ENCODE data around the gene FAHD2A. TPM values are rescaled to one million over a fixed set of nuclear protein-coding genes. Genes with fewer than 3 reads are reported as not detected.

Gene FAHD2A
- total RNA-seq, 1 donor from 2014 or later, result 22.8 TPM

DNA sequence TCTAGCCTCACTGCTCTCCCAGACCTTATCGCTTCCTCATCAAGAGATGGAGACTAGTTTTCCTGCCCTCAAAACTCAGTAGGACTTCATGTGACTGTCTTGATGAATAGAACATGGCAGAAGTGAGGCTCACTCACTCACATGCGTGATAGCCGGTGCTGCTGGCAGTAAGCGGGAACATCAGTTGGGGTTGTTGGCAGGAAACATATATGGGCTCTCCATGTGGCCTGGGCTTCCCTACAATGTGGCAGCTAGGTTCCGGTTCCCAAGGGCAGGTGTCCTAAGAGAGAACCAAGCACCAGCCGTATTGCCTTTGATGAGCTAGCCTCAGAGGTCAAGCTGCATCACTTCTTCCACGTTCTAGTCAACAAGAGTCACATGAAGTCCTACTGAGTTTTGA lies 15.2 kb upstream of the FAHD2A start:
- intact Hi-C loops (cut with DNase I), result no loop called here
- ATAC-seq, result no peak
- H3K4me1 ChIP-seq, result no peaks in the 10 kb centered on the region
- peak; percentile 19 for DNase-seq
- H3K9me3 ChIP-seq, result no peaks in the 10 kb centered on the region
- no peak overlapping the region for H3K4me3 ChIP-seq
- TF ChIP-seq CTCF (IDR thresholded peaks at IDR 0.05), result no peak
- no peaks in the 10 kb centered on the region for H3K36me3 ChIP-seq
- H3K27me3 ChIP-seq, result no peaks in the 10 kb centered on the region
- no peak overlapping the region for H3K27ac ChIP-seq

GRCh38 chr2:95388091-95388692 lies 14.3 kb upstream of the FAHD2A start:
- Histone ChIP-seq H3K27ac (no peak overlapping the region), H3K4me1 (no peaks in the 10 kb centered on the region), H3K9me3 (no peaks in the 10 kb centered on the region), H3K36me3 (no peaks in the 10 kb centered on the region), H3K27me3 (no peaks in the 10 kb centered on the region), H3K4me3 (no peak overlapping the region)
- ATAC-seq (no peak), DNase-seq (peak; percentile 44)
- no peak for TF ChIP-seq CTCF (IDR thresholded peaks at IDR 0.05)
- intact Hi-C loops (cut with DNase I), result no loop called here

DNA sequence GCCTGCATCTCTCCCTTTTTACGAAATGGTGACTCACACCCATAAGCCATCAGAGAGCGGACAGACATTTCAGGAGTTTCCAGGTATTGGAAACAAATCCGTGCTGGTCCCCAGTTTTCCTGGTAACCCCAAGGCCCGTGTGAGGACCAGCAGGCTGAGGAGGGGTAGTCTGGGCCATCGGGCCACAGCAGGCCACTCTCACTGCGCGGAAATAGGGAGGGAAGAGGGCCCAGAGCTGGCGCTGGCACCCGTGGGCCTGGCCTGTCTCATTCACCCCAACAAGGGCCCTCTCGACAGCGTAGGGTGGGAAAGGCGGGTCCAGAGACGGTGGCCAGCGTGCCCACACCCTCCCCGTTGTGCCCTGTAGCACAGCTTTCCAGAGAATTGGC lies 13.7 kb upstream of the FAHD2A start:
- ATAC-seq, result no peak
- no peak overlapping the region for H3K4me3 ChIP-seq

GRCh38 chr2:95389245-95390119 lies 13.0 kb upstream of the FAHD2A start:
- ATAC-seq (peak; percentile 88), DNase-seq (peak; percentile 82)
- Histone ChIP-seq H3K9me3 (no peaks in the 10 kb centered on the region), H3K4me1 (no peaks in the 10 kb centered on the region), H3K27ac (no peak overlapping the region), H3K27me3 (no peaks in the 10 kb centered on the region), H3K4me3 (no peak overlapping the region), H3K36me3 (no peaks in the 10 kb centered on the region)
- intact Hi-C loops (cut with DNase I), result no loop called here
- TF ChIP-seq CTCF (IDR thresholded peaks at IDR 0.05), result peak; percentile 91

More for the DNA sequence above, 13.7 kb upstream of the FAHD2A start:
- H3K9me3 ChIP-seq, result no peaks in the 10 kb centered on the region
- H3K27ac ChIP-seq, result no peak overlapping the region
- intact Hi-C loops (cut with DNase I), result no loop called here
- H3K36me3 ChIP-seq, result no peaks in the 10 kb centered on the region
- no peak for DNase-seq
- H3K27me3 ChIP-seq, result no peaks in the 10 kb centered on the region
- TF ChIP-seq CTCF (IDR thresholded peaks at IDR 0.05), result no peak
- no peaks in the 10 kb centered on the region for H3K4me1 ChIP-seq

DNA sequence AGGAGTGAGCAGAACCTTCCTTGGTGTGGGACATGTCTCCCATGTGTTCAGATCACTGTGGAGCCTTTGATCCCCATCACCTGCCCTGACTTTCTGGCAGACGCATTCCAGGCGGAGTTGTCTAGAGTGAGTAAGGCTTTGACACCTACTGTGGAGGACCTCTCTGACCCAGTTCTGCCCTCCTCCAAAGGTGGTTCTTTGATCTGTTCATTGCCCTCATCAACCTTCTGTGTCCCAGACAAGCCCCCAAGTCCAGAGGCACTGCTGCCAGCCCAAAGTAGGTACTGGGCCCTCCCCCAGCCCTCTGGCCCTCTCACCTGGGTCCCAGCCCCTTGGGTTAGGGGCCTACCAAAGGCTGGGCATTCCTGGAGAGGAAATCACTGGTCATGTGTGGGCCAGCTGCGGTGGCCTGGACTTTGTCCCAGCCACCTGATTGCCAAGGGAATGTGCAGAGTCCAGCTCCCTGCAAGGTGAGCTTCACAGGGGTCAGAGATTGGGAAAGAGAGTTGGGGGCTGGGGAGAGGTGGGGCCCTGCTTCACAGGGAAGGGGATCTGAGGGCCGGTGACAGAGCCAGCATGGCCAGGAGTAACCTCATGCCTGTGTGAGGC lies 12.1 kb upstream of the FAHD2A start:
- no peak overlapping the region for H3K27ac ChIP-seq
- no peak overlapping the region for H3K4me3 ChIP-seq
- intact Hi-C loops (cut with DNase I), result no loop called here
- DNase-seq, result no peak
- no peaks in the 10 kb centered on the region for H3K4me1 ChIP-seq
- H3K9me3 ChIP-seq, result no peaks in the 10 kb centered on the region
- TF ChIP-seq CTCF (IDR thresholded peaks at IDR 0.05), result no peak
- H3K36me3 ChIP-seq, result no peaks in the 10 kb centered on the region
- no peak for ATAC-seq
- no peaks in the 10 kb centered on the region for H3K27me3 ChIP-seq
